ENCODE results near the gene GRIN2A.

Gene GRIN2A

GRCh38 chr16:10121491-10121890 lies 60.7 kb downstream of the GRIN2A start:
- Histone ChIP-seq H4K20me1 (ENCODE audit: insufficient read depth, low read length) (no peaks in the 10 kb centered on the region), H2AFZ (ENCODE audit: low read length) (no peak overlapping the region), H3K9ac (ENCODE audit: low read length) (no peak overlapping the region), H3K79me2 (ENCODE audit: low read length) (no peaks in the 10 kb centered on the region), H3K4me3 (ENCODE audit: low read length) (no peak overlapping the region), H3K4me1 (ENCODE audit: low read length) (no peaks in the 10 kb centered on the region), H3K27me3 (replicated peaks; ENCODE audit: insufficient read depth, low read length) (no peaks in the 10 kb centered on the region), H3K9me3 (replicated peaks; ENCODE audit: insufficient read depth, low read length) (no peaks in the 10 kb centered on the region), H3F3A (ENCODE audit: insufficient read depth, low read length) (no peaks in the 10 kb centered on the region), H3K36me3 (replicated peaks; ENCODE audit: insufficient read depth, low read length) (no peaks in the 10 kb centered on the region), H3K27ac (ENCODE audit: low read length) (no peak overlapping the region), H3K4me2 (ENCODE audit: low read depth, low read length) (no peak overlapping the region), H3K9me2 (replicated peaks; ENCODE audit: insufficient read depth, low read length) (no peaks in the 10 kb centered on the region)
- TF ChIP-seq EZH2 (optimal IDR thresholded peaks at IDR 0.05; ENCODE audit: low read depth, low read length) (no peak), EZH2phosphoT487 (IDR thresholded peaks at IDR 0.05; ENCODE audit: low read length) (no peak), CTCF (IDR thresholded peaks at IDR 0.05; ENCODE audit: low read length) (no peak)
- no peak for DNase-seq

- no peak overlapping the region for H3K4me3 ChIP-seq (ENCODE audit: low read length)
- H3K4me1 ChIP-seq (ENCODE audit: low read length): no peaks in the 10 kb centered on the region
- H3K79me2 ChIP-seq (ENCODE audit: low read length): no peaks in the 10 kb centered on the region
- no peak overlapping the region for H2AFZ ChIP-seq (ENCODE audit: low read length)
- H3F3A ChIP-seq (ENCODE audit: insufficient read depth, low read length): no peaks in the 10 kb centered on the region
- TF ChIP-seq EZH2phosphoT487 (IDR thresholded peaks at IDR 0.05; ENCODE audit: low read length) (no peak), EZH2 (optimal IDR thresholded peaks at IDR 0.05; ENCODE audit: low read depth, low read length) (no peak)
- H3K9me2 ChIP-seq (replicated peaks; ENCODE audit: insufficient read depth, low read length): no peaks in the 10 kb centered on the region
- no peaks in the 10 kb centered on the region for H3K9me3 ChIP-seq (replicated peaks; ENCODE audit: insufficient read depth, low read length)
- H3K4me2 ChIP-seq (ENCODE audit: low read depth, low read length): no peak overlapping the region
- H3K27ac ChIP-seq (ENCODE audit: low read length): no peak overlapping the region
- no peak for DNase-seq
- H4K20me1 ChIP-seq (ENCODE audit: insufficient read depth, low read length): no peaks in the 10 kb centered on the region
- H3K9ac ChIP-seq (ENCODE audit: low read length): no peak overlapping the region
- H3K27me3 ChIP-seq (replicated peaks; ENCODE audit: insufficient read depth, low read length): no peaks in the 10 kb centered on the region
- no peaks in the 10 kb centered on the region for H3K36me3 ChIP-seq (replicated peaks; ENCODE audit: insufficient read depth, low read length)
Observed at GRCh38 chr16:10120953-10121352, 61.3 kb downstream of the GRIN2A start.

- Histone ChIP-seq H4K20me1 (ENCODE audit: insufficient read depth, low read length) (no peaks in the 10 kb centered on the region), H3K9ac (ENCODE audit: low read length) (no peak overlapping the region), H3K4me2 (ENCODE audit: low read depth, low read length) (no peak overlapping the region), H3K27me3 (replicated peaks; ENCODE audit: insufficient read depth, low read length) (no peaks in the 10 kb centered on the region), H3K27ac (ENCODE audit: low read length) (no peak overlapping the region), H3F3A (ENCODE audit: insufficient read depth, low read length) (no peaks in the 10 kb centered on the region), H2AFZ (ENCODE audit: low read length) (no peak overlapping the region), H3K9me2 (replicated peaks; ENCODE audit: insufficient read depth, low read length) (no peaks in the 10 kb centered on the region), H3K79me2 (ENCODE audit: low read length) (no peaks in the 10 kb centered on the region), H3K36me3 (replicated peaks; ENCODE audit: insufficient read depth, low read length) (no peaks in the 10 kb centered on the region), H3K9me3 (replicated peaks; ENCODE audit: insufficient read depth, low read length) (no peaks in the 10 kb centered on the region), H3K4me3 (ENCODE audit: low read length) (no peak overlapping the region), H3K4me1 (ENCODE audit: low read length) (no peaks in the 10 kb centered on the region)
- TF ChIP-seq EZH2 (optimal IDR thresholded peaks at IDR 0.05; ENCODE audit: low read depth, low read length) (no peak), CTCF (IDR thresholded peaks at IDR 0.05; ENCODE audit: low read length) (no peak), EZH2phosphoT487 (IDR thresholded peaks at IDR 0.05; ENCODE audit: low read length) (no peak)
- DNase-seq: no peak
Observed at GRCh38 chr16:10114409-10114808, 67.8 kb downstream of the GRIN2A start.

- Histone ChIP-seq H3K9me3 (replicated peaks; ENCODE audit: insufficient read depth, low read length) (no peaks in the 10 kb centered on the region), H3K27me3 (replicated peaks; ENCODE audit: insufficient read depth, low read length) (no peaks in the 10 kb centered on the region), H3K79me2 (ENCODE audit: low read length) (no peaks in the 10 kb centered on the region), H3K4me1 (ENCODE audit: low read length) (no peaks in the 10 kb centered on the region), H2AFZ (ENCODE audit: low read length) (no peak overlapping the region), H3F3A (ENCODE audit: insufficient read depth, low read length) (no peaks in the 10 kb centered on the region), H3K9me2 (replicated peaks; ENCODE audit: insufficient read depth, low read length) (no peaks in the 10 kb centered on the region), H3K4me2 (ENCODE audit: low read depth, low read length) (no peak overlapping the region), H3K27ac (ENCODE audit: low read length) (no peak overlapping the region), H3K4me3 (ENCODE audit: low read length) (no peak overlapping the region), H3K36me3 (replicated peaks; ENCODE audit: insufficient read depth, low read length) (no peaks in the 10 kb centered on the region), H4K20me1 (ENCODE audit: insufficient read depth, low read length) (no peaks in the 10 kb centered on the region), H3K9ac (ENCODE audit: low read length) (no peak overlapping the region)
- no peak for TF ChIP-seq EZH2phosphoT487 (IDR thresholded peaks at IDR 0.05; ENCODE audit: low read length)
- TF ChIP-seq EZH2 (optimal IDR thresholded peaks at IDR 0.05; ENCODE audit: low read depth, low read length): no peak
- TF ChIP-seq CTCF (IDR thresholded peaks at IDR 0.05; ENCODE audit: low read length): no peak
- no peak for DNase-seq
Observed at GRCh38 chr16:10113248-10113647, 69.0 kb downstream of the GRIN2A start.
